Esophagus muscularis mucosa (tissue), 4 donors: ENCODE data around the gene ZDHHC12. TPM values are rescaled to one million over a fixed set of nuclear protein-coding genes. Genes with fewer than 3 reads are reported as not detected.

Experiments
- DNase-seq: peaks from one replicate; pipeline ENCODE4 v3.0.0-alpha.2; 2017; ENCODE audit errors: extremely low spot score
- H3K27ac ChIP-seq, 4 donors: fragments of 200-600 bp; sonication (generic); replicated peaks in 1 of 4; 1 replicate in 3 of 4; 2 replicates in 1 of 4; pipeline ENCODE4 v1.5.1; 2016 to 2019; ENCODE audit warnings: mild to moderate bottlenecking in 1 of 4
- H3K27me3 ChIP-seq, 4 donors: fragments of 200-600 bp; sonication (generic); one replicate each; pipeline versions ENCODE4 v1.5.1 to v1.6.0; 2016 to 2019
- H3K36me3 ChIP-seq, 4 donors: fragments of 200-600 bp; sonication (generic); one replicate each; pipeline ENCODE4 v1.5.1; 2016 to 2019
- H3K4me1 ChIP-seq, 4 donors: fragments of 200-600 bp; sonication (generic); one replicate each; pipeline ENCODE4 v1.5.1; 2016 to 2019
- H3K4me3 ChIP-seq, 4 donors: fragments of 200-600 bp; sonication (generic); 1 replicate in 2 of 4; 2 replicates in 2 of 4; pipeline ENCODE4 v1.5.1; 2016 to 2019; ENCODE audit warnings: mild to moderate bottlenecking in 4 of 4, moderate library complexity in 1 of 4
- H3K9me3 ChIP-seq, 4 donors: fragments of 200-600 bp; sonication (generic); 1 replicate in 3 of 4; 2 replicates in 1 of 4; pipeline ENCODE4 v1.5.1; 2016 to 2019
- EP300 ChIP-seq: sonication (generic); formaldehyde crosslinking; IDR thresholded peaks from one replicate; pipeline ENCODE4 v1.6.1; 2017; ENCODE audit warnings: antibody characterized with exemption
- POLR2A ChIP-seq: fragments of 450-650 bp; IDR thresholded peaks from one replicate; pipeline ENCODE4 v1.6.1; 2017; ENCODE audit warnings: antibody characterized with exemption, moderate library complexity, mild to moderate bottlenecking, low read depth
- POLR2AphosphoS5 ChIP-seq, 2 donors: sonication (generic); formaldehyde crosslinking; IDR thresholded peaks; one replicate each; pipeline ENCODE4 v1.6.1; 2017; ENCODE audit warnings: antibody characterized with exemption in 2 of 2
- WGBS: methylation state at CpG from one replicate; pipeline ENCODE4 v1.1.5; 2018; 5-methylcytosine and 5-hydroxymethylcytosine counted together
- intact Hi-C: fragments of 100-400 bp; cut with DNase I; formaldehyde crosslinking; loops from one replicate; pipeline ENCODE4 v1.15.1; 2023
- total RNA-seq, 4 donors: library from RNA; depleted of rRNA; stranded (reverse); fragments of >200 nt; gene quantifications; one replicate each; pipeline versions ENCODE4 v1.1.0 to v1.2.1, GENCODE V29; 2016
- TF ChIP-seq, protein P1 (sequence below), 3 experiments: fragments of 200-600 bp in 2 of 3; fragments of 450-650 bp in 1 of 3; sonication (generic) in 2 of 3; IDR thresholded peaks; one replicate each; pipeline ENCODE4 v1.5.1; 2017 to 2019; ENCODE audit warnings: antibody characterized with exemption in 3 of 3, mild to moderate bottlenecking in 2 of 3, moderate library complexity in 1 of 3

The ZDHHC12 gene
- total RNA-seq, 4 donors from 2014 or later: 23.3 to 35.7 (median 29.8) TPM

DNA sequence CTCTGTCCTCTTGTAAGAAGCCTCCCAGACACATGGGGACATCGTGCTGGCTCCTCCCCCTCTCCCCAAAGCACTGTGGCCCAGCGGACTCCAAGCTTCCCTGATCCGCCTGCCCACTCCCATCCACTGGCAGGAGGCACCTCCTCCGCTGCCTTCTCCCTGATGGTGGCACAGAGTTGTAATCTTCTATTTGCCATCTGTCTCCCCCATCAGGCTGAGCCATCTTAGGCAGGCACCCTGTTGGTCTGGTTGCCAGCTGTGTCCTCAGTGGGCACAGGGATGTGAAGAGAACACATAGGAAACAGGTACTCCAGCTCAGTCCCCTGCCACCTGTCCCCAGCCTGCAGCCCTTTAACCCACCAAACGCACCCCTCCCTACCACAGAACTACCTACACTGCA, 5.4 kb upstream of the ZDHHC12 start:
- Histone ChIP-seq H3K27me3 (no peaks in the 10 kb centered on the region), H3K9me3 (no peaks in the 10 kb centered on the region), H3K36me3 (peaks cover 7 to 47% (median 40%) of the 10 kb centered on the region in 4 donors), H3K4me3 (no peak overlapping the region), H3K4me1 (peaks cover 4 to 14% (median 13%) of the 10 kb centered on the region in 4 donors), H3K27ac (no peak overlapping the region)
- 73% methylated on average over 5 of the region's 5 CpGs for WGBS
- TF ChIP-seq, protein P1, sequence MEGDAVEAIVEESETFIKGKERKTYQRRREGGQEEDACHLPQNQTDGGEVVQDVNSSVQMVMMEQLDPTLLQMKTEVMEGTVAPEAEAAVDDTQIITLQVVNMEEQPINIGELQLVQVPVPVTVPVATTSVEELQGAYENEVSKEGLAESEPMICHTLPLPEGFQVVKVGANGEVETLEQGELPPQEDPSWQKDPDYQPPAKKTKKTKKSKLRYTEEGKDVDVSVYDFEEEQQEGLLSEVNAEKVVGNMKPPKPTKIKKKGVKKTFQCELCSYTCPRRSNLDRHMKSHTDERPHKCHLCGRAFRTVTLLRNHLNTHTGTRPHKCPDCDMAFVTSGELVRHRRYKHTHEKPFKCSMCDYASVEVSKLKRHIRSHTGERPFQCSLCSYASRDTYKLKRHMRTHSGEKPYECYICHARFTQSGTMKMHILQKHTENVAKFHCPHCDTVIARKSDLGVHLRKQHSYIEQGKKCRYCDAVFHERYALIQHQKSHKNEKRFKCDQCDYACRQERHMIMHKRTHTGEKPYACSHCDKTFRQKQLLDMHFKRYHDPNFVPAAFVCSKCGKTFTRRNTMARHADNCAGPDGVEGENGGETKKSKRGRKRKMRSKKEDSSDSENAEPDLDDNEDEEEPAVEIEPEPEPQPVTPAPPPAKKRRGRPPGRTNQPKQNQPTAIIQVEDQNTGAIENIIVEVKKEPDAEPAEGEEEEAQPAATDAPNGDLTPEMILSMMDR (IDR thresholded peaks at IDR 0.05): no peak
- TF ChIP-seq POLR2A (no peak), EP300 (no peak), POLR2AphosphoS5 (IDR thresholded peaks at IDR 0.05) (no peak)
- no peak for DNase-seq
- intact Hi-C loops: no loop called here

DNA sequence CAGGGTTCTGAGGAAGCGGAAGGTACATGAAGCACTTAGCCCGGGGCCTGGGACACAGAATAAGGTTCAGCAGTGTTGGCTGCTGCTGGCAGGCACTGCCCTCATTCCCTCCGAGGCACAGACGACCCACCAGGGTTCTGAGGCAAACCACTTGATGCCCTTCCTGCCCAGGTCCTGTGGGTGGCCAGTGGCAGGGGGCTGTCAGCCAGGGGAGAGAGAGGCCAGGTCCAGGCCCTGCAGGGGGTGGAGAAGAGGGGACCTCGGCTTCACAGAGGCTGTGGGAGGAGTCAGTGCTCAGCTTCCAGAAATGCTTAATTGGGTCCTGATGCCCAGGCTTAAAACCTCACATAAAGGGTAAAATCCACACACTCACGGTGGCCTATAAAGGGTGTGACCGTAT, 4.4 kb upstream of the ZDHHC12 start:
- H3K27me3 ChIP-seq: no peaks in the 10 kb centered on the region
- peaks cover 7 to 41% (median 37%) of the 10 kb centered on the region in 4 donors for H3K36me3 ChIP-seq
- H3K9me3 ChIP-seq: no peaks in the 10 kb centered on the region
- intact Hi-C loops: no loop called here
- TF ChIP-seq, protein P1 (IDR thresholded peaks at IDR 0.05): no peak
- no peak for TF ChIP-seq EP300
- no peak for TF ChIP-seq POLR2AphosphoS5 (IDR thresholded peaks at IDR 0.05)
- TF ChIP-seq POLR2A: no peak
- no peak overlapping the region for H3K27ac ChIP-seq
- WGBS: 71% methylated on average over 7 of the region's 7 CpGs
- no peak for DNase-seq
- no peak overlapping the region for H3K4me3 ChIP-seq
- H3K4me1 ChIP-seq: peaks cover 4 to 17% (median 17%) of the 10 kb centered on the region in 4 donors

DNA sequence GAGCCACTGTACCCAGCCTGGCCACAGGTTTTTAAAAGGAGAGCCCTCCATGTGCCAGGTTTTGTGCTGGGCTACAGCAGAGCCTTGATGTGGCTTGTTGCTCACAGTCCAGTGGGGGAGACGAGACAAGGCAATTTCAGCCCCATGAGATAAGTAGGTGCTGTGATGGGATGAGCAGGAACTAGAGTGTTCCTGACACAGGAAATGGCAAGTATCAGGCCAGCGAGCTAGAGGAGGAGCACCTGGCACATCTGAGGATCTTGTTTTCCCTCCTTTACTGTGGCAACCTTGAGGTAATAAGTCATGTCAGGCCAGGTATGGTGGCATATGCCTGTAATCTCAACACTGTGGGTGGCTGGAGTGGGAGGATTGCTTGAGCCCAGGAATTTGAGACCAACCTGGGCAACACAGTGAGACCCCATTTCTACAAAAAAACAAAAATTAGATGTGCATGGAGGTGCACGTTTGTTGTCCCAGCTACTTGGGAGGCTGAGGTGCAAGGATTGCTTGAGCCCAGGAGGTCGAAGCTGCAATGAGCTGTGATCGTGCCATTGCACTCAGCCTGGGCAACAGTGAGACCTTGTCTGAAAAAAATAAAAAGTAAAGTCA, 3.8 kb upstream of the ZDHHC12 start:
- no peaks in the 10 kb centered on the region for H3K27me3 ChIP-seq
- H3K36me3 ChIP-seq: peaks cover 6 to 36% (median 33%) of the 10 kb centered on the region in 4 donors
- intact Hi-C loops: no loop called here
- no peak for TF ChIP-seq POLR2AphosphoS5 (IDR thresholded peaks at IDR 0.05)
- TF ChIP-seq, protein P1 (IDR thresholded peaks at IDR 0.05): no peak
- no peak for TF ChIP-seq POLR2A
- no peak for TF ChIP-seq EP300
- 91% methylated on average over 5 of the region's 5 CpGs for WGBS
- no peak overlapping the region for H3K4me3 ChIP-seq
- H3K4me1 ChIP-seq: peaks cover 4 to 21% (median 20%) of the 10 kb centered on the region in 4 donors
- H3K27ac ChIP-seq: no peak overlapping the region
- DNase-seq: no peak
- H3K9me3 ChIP-seq: no peaks in the 10 kb centered on the region

DNA sequence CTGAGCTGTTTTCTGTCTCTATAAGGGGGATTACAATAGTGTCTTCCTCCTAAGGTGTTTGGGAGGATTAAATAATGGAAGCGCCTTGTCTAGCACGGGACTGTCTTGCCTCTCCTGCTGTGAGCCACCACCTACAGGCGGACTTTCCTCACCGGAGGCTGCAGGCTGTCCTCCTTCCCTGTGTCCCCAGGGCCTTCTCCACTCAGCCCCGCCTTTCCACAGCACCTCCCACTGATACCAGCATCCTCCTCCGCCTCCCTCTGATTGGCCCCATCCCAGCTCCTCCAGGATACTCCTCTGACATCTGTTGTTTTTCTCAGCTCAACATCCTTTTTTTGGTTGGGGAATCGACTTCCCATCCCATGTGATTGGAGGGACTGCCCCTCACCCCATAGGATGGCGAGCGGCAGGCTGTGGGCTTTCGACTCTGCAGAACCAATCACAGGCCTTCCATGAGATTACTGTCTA, 851 bp upstream of the ZDHHC12 start:
- Histone ChIP-seq H3K4me1 (peaks cover 4 to 24% (median 22%) of the 10 kb centered on the region in 4 donors), H3K27me3 (no peaks in the 10 kb centered on the region), H3K4me3 (peak overlapping the region; percentile 62 to 72 (median 65)), H3K36me3 (peaks cover 0 to 28% (median 17%) of the 10 kb centered on the region in 4 donors), H3K27ac (peak overlapping the region; percentile 74 to 89 (median 82)), H3K9me3 (no peaks in the 10 kb centered on the region)
- intact Hi-C loops: no loop called here
- no peak for DNase-seq
- TF ChIP-seq, protein P1 (IDR thresholded peaks at IDR 0.05): no peak
- TF ChIP-seq POLR2AphosphoS5 (IDR thresholded peaks at IDR 0.05) (peak; percentile 38 to 57), EP300 (no peak), POLR2A (no peak)
- 13% methylated on average over 10 of the region's 10 CpGs for WGBS
